BE2C (cell line): ENCODE data around the gene CYP2R1.
"Not testable (repeated sequence)": the region's sequence is repeated elsewhere in the genome, so short reads cannot be mapped to it uniquely, and the experiment has no call there.

Experiments
- DNase-seq: peaks from one replicate; pipeline ENCODE4 v3.0.0-alpha.2; 2020
- H3K27me3 ChIP-seq: fragments of 250-450 bp; sonication (Bioruptor Pico); 2 replicates; pipeline ENCODE4 v1.5.1; 2020; ENCODE audit warnings: mild to moderate bottlenecking
- H3K36me3 ChIP-seq: fragments of 250-450 bp; sonication (Bioruptor Pico); 2 replicates; pipeline ENCODE4 v1.5.1; 2020; ENCODE audit warnings: mild to moderate bottlenecking
- H3K4me1 ChIP-seq: fragments of 250-450 bp; sonication (Bioruptor Pico); 2 replicates; pipeline ENCODE4 v1.5.1; 2020
- H3K4me3 ChIP-seq: 2 replicates; pipeline ENCODE4 v1.5.1; 2011; ENCODE audit warnings: low read depth, low read length
- H3K9me3 ChIP-seq: fragments of 250-450 bp; sonication (Bioruptor Pico); 2 replicates; pipeline ENCODE4 v1.5.1; 2020
- TF ChIP-seq, protein P1 (sequence below): IDR thresholded peaks from 2 replicates; pipeline ENCODE4 v1.5.1; 2012; ENCODE audit warnings: mild to moderate bottlenecking, low read depth, low read length

The CYP2R1 gene

DNA sequence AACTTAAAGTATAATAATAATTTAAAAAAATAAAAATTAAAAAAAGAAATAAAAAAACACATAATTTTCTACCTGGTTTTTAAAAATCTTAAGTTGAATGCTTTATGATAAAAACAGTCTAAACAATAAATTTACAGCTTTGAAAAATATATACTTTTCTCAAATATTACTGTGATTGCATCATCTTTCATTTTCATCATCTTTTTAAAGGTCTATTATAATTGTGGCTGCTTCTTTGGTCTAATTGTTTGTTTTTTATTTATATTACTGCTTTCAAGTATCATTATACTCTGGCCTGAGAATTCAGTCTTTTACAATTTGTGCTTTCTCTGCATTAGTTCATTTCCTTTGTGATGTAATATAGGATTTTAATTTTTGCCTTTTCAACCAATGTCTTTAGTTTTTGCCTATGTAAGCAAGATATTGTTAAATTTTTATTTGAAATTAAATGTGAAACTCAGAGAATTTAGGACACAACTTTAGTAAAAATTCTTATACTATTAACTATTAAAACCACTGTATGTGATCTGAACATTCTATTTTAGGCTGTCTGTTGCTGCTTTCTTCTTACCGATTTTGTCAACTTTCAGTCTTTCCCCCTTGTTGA lies 7.3 kb downstream of the CYP2R1 start:
- DNase-seq: no peak
- no peaks in the 10 kb centered on the region for H3K36me3 ChIP-seq
- H3K9me3 ChIP-seq: no peaks in the 10 kb centered on the region
- H3K27me3 ChIP-seq: no peaks in the 10 kb centered on the region
- TF ChIP-seq, protein P1, sequence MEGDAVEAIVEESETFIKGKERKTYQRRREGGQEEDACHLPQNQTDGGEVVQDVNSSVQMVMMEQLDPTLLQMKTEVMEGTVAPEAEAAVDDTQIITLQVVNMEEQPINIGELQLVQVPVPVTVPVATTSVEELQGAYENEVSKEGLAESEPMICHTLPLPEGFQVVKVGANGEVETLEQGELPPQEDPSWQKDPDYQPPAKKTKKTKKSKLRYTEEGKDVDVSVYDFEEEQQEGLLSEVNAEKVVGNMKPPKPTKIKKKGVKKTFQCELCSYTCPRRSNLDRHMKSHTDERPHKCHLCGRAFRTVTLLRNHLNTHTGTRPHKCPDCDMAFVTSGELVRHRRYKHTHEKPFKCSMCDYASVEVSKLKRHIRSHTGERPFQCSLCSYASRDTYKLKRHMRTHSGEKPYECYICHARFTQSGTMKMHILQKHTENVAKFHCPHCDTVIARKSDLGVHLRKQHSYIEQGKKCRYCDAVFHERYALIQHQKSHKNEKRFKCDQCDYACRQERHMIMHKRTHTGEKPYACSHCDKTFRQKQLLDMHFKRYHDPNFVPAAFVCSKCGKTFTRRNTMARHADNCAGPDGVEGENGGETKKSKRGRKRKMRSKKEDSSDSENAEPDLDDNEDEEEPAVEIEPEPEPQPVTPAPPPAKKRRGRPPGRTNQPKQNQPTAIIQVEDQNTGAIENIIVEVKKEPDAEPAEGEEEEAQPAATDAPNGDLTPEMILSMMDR: no peak
- H3K4me1 ChIP-seq: no peaks in the 10 kb centered on the region
- H3K4me3 ChIP-seq: no peak overlapping the region

DNA sequence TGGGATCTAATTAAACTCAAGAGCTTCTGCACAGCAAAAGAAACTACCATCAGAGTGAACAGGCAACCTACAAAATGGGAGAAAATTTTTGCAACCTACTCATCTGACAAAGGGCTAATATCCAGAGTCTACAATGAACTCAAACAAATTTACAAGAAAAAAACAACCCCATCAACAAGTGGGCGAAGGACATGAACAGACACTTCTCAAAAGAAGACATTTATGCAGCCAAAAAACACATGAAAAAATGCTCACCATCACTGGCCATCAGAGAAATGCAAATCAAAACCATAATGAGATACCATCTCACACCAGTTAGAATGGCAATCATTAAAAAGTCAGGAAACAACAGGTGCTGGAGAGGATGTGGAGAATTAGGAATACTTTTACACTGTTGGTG lies 8.3 kb downstream of the CYP2R1 start:
- not testable (repeated sequence) for DNase-seq, H3K9me3 ChIP-seq, H3K27me3 ChIP-seq, H3K4me3 ChIP-seq, H3K4me1 ChIP-seq, H3K36me3 ChIP-seq

DNA sequence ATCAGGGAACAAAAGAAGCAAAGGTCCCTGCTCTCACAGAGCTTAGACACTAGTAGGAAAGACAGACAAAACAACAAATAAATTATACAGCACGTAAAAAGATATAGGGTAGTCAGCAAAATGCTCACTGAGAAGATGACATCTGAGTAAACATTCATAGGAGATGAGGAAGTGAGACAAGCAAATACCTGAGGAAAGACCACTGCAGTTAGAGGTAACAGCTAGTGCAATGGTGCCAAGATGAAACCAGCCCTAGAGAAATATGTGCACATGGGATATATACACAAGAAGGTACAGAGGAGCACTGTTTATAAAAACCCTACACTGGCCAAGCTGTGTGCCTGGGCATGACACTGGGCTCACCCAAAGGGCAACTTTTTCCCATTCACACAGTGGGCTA lies 9.8 kb downstream of the CYP2R1 start:
- no peaks in the 10 kb centered on the region for H3K27me3 ChIP-seq
- no peaks in the 10 kb centered on the region for H3K9me3 ChIP-seq
- H3K4me1 ChIP-seq: no peaks in the 10 kb centered on the region
- H3K4me3 ChIP-seq: no peak overlapping the region
- H3K36me3 ChIP-seq: no peaks in the 10 kb centered on the region
- TF ChIP-seq, protein P1: no peak
- DNase-seq: no peak

DNA sequence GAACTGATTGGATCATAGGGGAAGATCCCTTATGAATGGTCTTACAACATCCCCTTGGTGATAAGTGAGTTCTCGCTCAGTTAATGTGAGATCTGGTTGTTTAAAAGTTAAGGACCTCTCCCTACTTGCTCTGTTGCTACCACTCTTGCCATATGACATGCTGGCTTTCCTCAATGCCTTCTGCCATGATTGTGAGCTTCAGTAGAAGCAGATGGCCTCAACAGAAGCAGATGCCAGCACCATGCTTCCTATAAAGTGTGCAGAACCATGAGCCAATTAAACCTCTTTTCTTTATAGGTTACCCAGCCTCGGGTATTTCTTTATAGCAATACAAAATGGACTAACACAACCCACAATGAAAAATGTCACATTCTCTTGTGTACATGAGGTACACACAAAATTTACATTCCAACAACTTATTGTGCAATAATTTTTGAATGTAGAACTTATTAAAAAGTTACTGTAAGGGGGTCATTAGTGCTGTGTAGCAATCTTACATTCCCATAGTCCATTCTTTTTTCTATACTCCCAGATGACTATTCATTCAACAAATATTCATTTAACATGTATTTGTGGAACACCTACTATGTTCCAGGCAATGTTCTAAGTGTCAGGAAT lies 10.3 kb downstream of the CYP2R1 start:
- DNase-seq: no peak
- H3K36me3 ChIP-seq: no peaks in the 10 kb centered on the region
- TF ChIP-seq, protein P1: no peak
- no peaks in the 10 kb centered on the region for H3K27me3 ChIP-seq
- H3K4me1 ChIP-seq: no peaks in the 10 kb centered on the region
- no peak overlapping the region for H3K4me3 ChIP-seq
- no peaks in the 10 kb centered on the region for H3K9me3 ChIP-seq

DNA sequence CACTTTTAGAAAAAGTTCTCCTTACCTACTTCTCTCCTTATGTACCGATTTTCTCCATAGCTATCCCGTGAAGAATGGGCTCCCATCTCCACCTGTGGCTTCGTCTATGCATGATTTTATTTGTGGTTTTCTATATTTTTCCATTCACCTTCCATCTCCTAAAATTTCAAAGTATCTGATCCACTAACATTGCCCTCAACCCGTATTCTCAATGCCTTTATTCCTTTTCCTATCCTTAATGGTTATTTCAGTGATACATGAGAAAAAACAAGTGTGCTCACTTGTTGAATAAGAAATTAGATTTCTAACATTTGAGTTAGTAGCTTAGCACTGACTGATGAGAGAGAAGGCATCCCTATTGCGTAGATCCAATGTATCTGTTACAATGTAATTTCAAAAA lies 16.9 kb downstream of the CYP2R1 start:
- no peaks in the 10 kb centered on the region for H3K36me3 ChIP-seq
- TF ChIP-seq, protein P1: no peak
- no peak overlapping the region for H3K4me3 ChIP-seq
- no peaks in the 10 kb centered on the region for H3K4me1 ChIP-seq
- DNase-seq: no peak
- H3K27me3 ChIP-seq: no peaks in the 10 kb centered on the region
- H3K9me3 ChIP-seq: no peaks in the 10 kb centered on the region

DNA sequence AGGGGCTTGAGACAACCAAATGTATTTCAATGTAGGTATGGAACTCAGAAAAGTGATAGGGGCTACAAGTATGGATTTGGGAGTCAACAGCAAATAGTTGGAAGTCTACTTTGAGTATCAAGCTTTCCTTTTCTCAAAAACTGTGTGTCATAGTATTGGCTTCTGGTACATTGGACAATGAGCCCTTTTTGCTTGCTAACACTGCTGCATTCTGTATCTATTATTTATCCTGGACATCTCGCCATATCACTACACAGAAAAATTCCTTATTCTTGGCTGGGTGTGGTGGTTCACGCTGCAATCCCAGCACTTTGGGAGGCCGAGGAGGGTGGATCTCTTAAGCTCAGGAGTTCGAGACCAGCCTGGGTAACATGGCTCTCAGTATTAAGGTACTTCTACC lies 18.4 kb downstream of the CYP2R1 start:
- no peaks in the 10 kb centered on the region for H3K27me3 ChIP-seq
- DNase-seq: no peak
- no peaks in the 10 kb centered on the region for H3K36me3 ChIP-seq
- TF ChIP-seq, protein P1: no peak
- H3K4me1 ChIP-seq: no peaks in the 10 kb centered on the region
- no peak overlapping the region for H3K4me3 ChIP-seq
- no peaks in the 10 kb centered on the region for H3K9me3 ChIP-seq

DNA sequence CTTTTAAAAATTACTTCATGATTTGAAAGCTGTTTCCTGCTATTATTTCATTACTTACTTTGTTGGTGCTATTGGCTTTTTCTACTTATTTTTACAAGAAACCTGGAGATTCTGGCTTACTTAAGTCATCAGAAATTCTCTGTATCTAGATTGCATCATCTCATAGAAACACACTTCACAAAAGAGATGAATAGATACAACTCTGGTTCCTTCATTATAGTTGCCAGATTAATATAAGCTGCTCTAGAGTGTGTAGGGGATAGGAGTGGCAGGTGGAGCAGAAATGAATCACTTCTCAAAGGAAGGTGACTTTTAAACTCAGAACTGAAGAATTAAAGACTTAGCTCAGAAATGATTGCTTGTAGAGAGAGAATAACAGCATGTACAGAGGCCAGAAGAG lies 20.0 kb downstream of the CYP2R1 start:
- no peak for DNase-seq
- no peaks in the 10 kb centered on the region for H3K4me1 ChIP-seq
- TF ChIP-seq, protein P1: no peak

DNA sequence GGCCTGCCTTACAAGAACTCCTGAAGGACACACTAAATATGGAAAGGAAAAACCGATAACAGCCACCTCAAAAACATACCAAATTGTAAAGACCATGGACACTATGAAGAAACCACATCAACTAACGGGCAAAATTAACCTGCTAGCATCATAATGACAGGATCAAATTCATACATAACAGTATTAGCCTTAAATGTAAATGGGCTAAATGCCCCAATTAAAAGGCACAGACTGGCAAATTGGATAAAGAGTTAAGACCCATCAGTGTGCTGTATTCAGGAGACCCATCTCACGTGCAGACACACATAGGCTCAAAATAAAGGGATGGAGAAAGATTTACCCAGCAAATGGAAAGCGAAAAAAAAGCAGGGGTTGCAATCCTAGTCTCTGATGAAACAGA lies 28.3 kb downstream of the CYP2R1 start:
- H3K36me3 ChIP-seq, DNase-seq, H3K4me3 ChIP-seq, H3K27me3 ChIP-seq, H3K9me3 ChIP-seq, H3K4me1 ChIP-seq: not testable (repeated sequence)

More for the DNA sequence above, 20.0 kb downstream of the CYP2R1 start:
- H3K9me3 ChIP-seq: no peaks in the 10 kb centered on the region
- no peaks in the 10 kb centered on the region for H3K27me3 ChIP-seq
- H3K36me3 ChIP-seq: no peaks in the 10 kb centered on the region
- H3K4me3 ChIP-seq: no peak overlapping the region
